HAP-1 (cell line): Measurements from ENCODE around the gene ADAM29.
"Not testable (repeated sequence)": the region's sequence is repeated elsewhere in the genome, so short reads cannot be mapped to it uniquely, and the experiment has no call there.

Source experiments
- DNase-seq, 2 experiments: peaks; one replicate each; pipeline ENCODE4 v3.0.0-alpha.2; 2016 to 2020; ENCODE audit warnings: low spot score in 2 of 2
- H3K27me3 ChIP-seq: fragments of 250-450 bp; sonication (Bioruptor Pico); 2 replicates; pipeline ENCODE4 v1.5.1; 2020; ENCODE audit warnings: low read depth, mild to moderate bottlenecking, moderate library complexity
- H3K36me3 ChIP-seq: fragments of 250-450 bp; sonication (Bioruptor Pico); replicated peaks from 2 replicates; pipeline ENCODE4 v1.5.1; 2020; ENCODE audit warnings: mild to moderate bottlenecking
- H3K4me1 ChIP-seq: fragments of 250-450 bp; sonication (Bioruptor Pico); 2 replicates; pipeline ENCODE4 v1.5.1; 2020; ENCODE audit warnings: mild to moderate bottlenecking
- H3K4me3 ChIP-seq: fragments of 250-450 bp; sonication (Bioruptor Pico); 2 replicates; pipeline ENCODE4 v1.5.1; 2020; ENCODE audit warnings: mild to moderate bottlenecking, moderate library complexity
- H3K9me3 ChIP-seq: fragments of 250-450 bp; sonication (Bioruptor Pico); 2 replicates; pipeline ENCODE4 v1.5.1; 2020; ENCODE audit warnings: mild to moderate bottlenecking, moderate library complexity
- in situ Hi-C: fragments of 300-500 bp; cut with MboI; formaldehyde crosslinking; loops from 3 replicates; pipeline ENCODE4 v1.14.3; 2020; ENCODE audit warnings: low sequenced_read_pairs, inconsistent platforms, mixed read lengths

ADAM29 gene

DNA sequence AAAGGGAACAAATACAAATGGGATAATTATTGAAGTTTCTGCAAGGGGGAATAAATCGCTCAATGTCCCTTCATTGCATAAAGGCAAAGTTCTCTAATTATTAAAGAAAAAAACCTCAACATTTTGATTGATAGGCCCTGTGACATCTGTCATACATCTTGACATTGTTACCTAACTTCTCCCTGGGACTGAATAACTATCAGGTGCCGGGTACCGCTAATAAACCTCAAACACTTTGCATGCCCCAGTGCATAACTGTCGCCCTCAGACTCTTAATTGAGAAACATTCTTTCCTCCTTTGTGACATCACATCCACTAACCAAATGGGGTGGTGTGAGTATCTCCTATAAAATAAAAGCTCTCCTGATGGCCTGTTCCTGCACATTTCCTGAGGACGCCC lies at the start of gene ADAM29:
Gene ADAM29 (plus strand): TSS at position 301 of the 400 bp plus-strand sequence. CDS start 57,168 bp downstream, outside the sequence.
- in situ Hi-C loops: no loop called here
- no peak for DNase-seq
- Histone ChIP-seq H3K27me3 (no peaks in the 10 kb centered on the region; the same call in 1 of the 2 replicates), H3K4me1 (no peaks in the 10 kb centered on the region), H3K9me3 (no peaks in the 10 kb centered on the region), H3K36me3 (no peaks in the 10 kb centered on the region), H3K4me3 (no peak within 1 kb of the TSS)

GRCh38 chr4:174869339-174869738 lies 48.8 kb upstream of the ADAM29 start:
- no peaks in the 10 kb centered on the region for H3K27me3 ChIP-seq
- H3K4me1 ChIP-seq: no peaks in the 10 kb centered on the region
- no peaks in the 10 kb centered on the region for H3K36me3 ChIP-seq
- in situ Hi-C loops: no loop called here
- no peak overlapping the region for H3K4me3 ChIP-seq
- no peak for DNase-seq
- H3K9me3 ChIP-seq: no peaks in the 10 kb centered on the region

- H3K27me3 ChIP-seq: no peaks in the 10 kb centered on the region
- no peak for DNase-seq
- no peak overlapping the region for H3K4me3 ChIP-seq
- H3K4me1 ChIP-seq: no peaks in the 10 kb centered on the region
- H3K9me3 ChIP-seq: no peaks in the 10 kb centered on the region
- in situ Hi-C loops: no loop called here
- H3K36me3 ChIP-seq: no peaks in the 10 kb centered on the region
These were observed 47.8 kb upstream of the ADAM29 start for GRCh38 chr4:174870311-174870710.

- H3K9me3 ChIP-seq: no peaks in the 10 kb centered on the region
- H3K4me3 ChIP-seq: no peak overlapping the region
- H3K36me3 ChIP-seq: no peaks in the 10 kb centered on the region
- DNase-seq: no peak
- H3K4me1 ChIP-seq: no peaks in the 10 kb centered on the region
- no peaks in the 10 kb centered on the region for H3K27me3 ChIP-seq
- in situ Hi-C loops: no loop called here
These were observed 46.8 kb upstream of the ADAM29 start for GRCh38 chr4:174871407-174871806.

DNA sequence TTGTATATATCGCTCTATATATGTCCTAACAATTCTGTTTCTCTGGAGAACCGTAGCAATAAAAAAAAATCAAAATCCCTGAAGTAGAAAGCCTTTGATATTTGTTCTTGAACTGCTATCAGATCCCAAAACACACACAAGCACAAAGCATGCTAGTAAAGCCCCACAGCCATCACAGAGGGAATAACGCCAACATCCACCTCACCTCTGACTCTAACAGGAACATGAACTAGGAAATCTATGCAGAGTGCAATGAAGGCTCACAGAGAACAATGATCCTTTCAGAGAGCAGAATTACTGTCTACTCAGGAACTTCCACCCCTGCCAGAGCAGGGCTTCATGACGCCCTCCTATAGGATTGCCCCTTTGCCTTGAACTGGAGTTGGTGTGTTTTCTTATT lies 45.0 kb upstream of the ADAM29 start:
- in situ Hi-C loops, H3K36me3 ChIP-seq, H3K9me3 ChIP-seq, H3K27me3 ChIP-seq, H3K4me1 ChIP-seq, DNase-seq, H3K4me3 ChIP-seq: not testable (repeated sequence)

GRCh38 chr4:174873931-174874330 lies 44.2 kb upstream of the ADAM29 start:
- H3K4me3 ChIP-seq: no peak overlapping the region
- in situ Hi-C loops: no loop called here
- no peaks in the 10 kb centered on the region for H3K36me3 ChIP-seq
- no peaks in the 10 kb centered on the region for H3K27me3 ChIP-seq
- DNase-seq: peak in 1 of 2 experiments; percentile 12
- no peaks in the 10 kb centered on the region for H3K9me3 ChIP-seq
- no peaks in the 10 kb centered on the region for H3K4me1 ChIP-seq

- Histone ChIP-seq H3K36me3 (no peaks in the 10 kb centered on the region), H3K27me3 (no peaks in the 10 kb centered on the region), H3K4me1 (no peaks in the 10 kb centered on the region), H3K9me3 (no peaks in the 10 kb centered on the region), H3K4me3 (no peak overlapping the region)
- in situ Hi-C loops: no loop called here
- DNase-seq: no peak
These were observed 43.3 kb upstream of the ADAM29 start for GRCh38 chr4:174874898-174875297.

- Histone ChIP-seq H3K27me3 (no peaks in the 10 kb centered on the region), H3K36me3 (no peaks in the 10 kb centered on the region), H3K4me1 (no peaks in the 10 kb centered on the region; the same call in 1 of the 2 replicates), H3K9me3 (no peaks in the 10 kb centered on the region), H3K4me3 (no peak overlapping the region)
- in situ Hi-C loops: no loop called here
- no peak for DNase-seq
These were observed 38.2 kb upstream of the ADAM29 start for GRCh38 chr4:174880001-174880400.

DNA sequence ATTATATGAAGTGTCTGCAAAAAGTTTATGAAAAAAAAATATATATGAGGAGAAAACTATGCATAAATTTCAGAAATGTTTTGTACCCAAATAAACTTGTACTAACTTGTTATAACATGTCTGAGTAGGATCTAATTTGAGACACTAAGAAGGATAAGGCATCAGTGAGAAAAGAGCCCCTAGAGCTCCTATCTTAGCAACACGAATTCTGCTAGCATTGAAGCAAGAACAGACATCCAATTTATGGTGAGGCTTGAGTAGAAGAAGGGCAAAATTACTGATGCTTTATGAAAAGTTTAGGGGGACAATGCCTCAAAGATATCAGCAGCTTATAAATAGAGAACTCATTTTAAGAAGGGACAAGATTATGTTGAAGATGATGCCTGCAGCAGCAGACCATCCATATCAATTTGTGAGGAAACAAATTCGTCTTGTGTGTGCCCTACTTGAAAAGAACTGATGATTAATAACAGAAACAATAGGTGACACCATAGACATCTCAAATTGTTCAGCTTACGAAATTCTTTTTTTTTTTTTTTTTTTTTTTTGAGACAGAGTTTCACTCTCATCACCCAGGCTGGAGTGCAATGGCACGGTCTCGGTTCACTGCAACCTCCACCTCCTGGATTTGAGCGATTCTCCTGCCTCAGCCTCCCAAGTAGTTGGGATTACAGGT lies 35.7 kb upstream of the ADAM29 start:
- no peak overlapping the region for H3K4me3 ChIP-seq
- H3K36me3 ChIP-seq: no peaks in the 10 kb centered on the region
- in situ Hi-C loops: no loop called here
- no peaks in the 10 kb centered on the region; the same call in 1 of the 2 replicates for H3K4me1 ChIP-seq
- no peaks in the 10 kb centered on the region for H3K27me3 ChIP-seq
- no peaks in the 10 kb centered on the region for H3K9me3 ChIP-seq
- no peak for DNase-seq

GRCh38 chr4:174907508-174907907 lies 10.7 kb upstream of the ADAM29 start:
- H3K36me3 ChIP-seq: no peaks in the 10 kb centered on the region
- no peaks in the 10 kb centered on the region for H3K9me3 ChIP-seq
- H3K27me3 ChIP-seq: no peaks in the 10 kb centered on the region
- no peak for DNase-seq
- in situ Hi-C loops: no loop called here
- H3K4me3 ChIP-seq: no peak overlapping the region
- no peaks in the 10 kb centered on the region for H3K4me1 ChIP-seq

GRCh38 chr4:174910271-174910670 lies 7.9 kb upstream of the ADAM29 start:
- in situ Hi-C loops: no loop called here
- Histone ChIP-seq H3K36me3 (no peaks in the 10 kb centered on the region), H3K4me3 (no peak overlapping the region), H3K27me3 (no peaks in the 10 kb centered on the region), H3K4me1 (no peaks in the 10 kb centered on the region), H3K9me3 (no peaks in the 10 kb centered on the region)
- no peak for DNase-seq

DNA sequence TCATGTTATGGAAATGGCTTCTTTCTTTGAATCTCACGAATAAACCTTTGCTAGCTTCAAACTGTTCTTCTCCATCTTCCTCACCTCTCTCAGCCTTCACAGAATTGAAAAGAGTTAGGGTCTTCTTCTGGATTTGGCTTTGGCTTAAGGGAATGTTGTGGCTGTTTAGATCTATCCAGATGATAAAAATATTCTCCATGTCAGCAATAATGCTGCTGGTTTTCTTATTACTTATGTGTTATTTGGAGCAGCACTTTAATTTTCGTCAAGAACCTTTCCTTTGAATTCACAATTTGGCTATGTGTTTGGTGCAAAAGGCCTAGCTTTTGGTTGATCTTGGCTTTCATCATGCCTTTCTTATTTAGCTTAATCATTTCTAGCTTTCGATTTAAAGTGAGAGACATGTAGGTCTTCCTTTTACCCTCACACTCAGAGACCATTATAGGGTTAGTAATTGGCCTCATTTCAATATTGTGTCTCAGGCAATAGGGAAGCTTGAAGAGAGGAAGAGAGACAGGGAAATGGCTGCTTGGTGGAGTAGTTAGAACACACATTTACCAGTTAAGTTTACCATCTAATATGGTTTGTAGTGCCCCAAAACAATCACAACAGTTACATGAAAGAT lies 5.1 kb upstream of the ADAM29 start:
- H3K9me3 ChIP-seq: no peaks in the 10 kb centered on the region
- in situ Hi-C loops: no loop called here
- H3K4me3 ChIP-seq: no peak overlapping the region
- H3K27me3 ChIP-seq: no peaks in the 10 kb centered on the region; the same call in 1 of the 2 replicates
- H3K36me3 ChIP-seq: no peaks in the 10 kb centered on the region
- no peak for DNase-seq
- no peaks in the 10 kb centered on the region for H3K4me1 ChIP-seq

DNA sequence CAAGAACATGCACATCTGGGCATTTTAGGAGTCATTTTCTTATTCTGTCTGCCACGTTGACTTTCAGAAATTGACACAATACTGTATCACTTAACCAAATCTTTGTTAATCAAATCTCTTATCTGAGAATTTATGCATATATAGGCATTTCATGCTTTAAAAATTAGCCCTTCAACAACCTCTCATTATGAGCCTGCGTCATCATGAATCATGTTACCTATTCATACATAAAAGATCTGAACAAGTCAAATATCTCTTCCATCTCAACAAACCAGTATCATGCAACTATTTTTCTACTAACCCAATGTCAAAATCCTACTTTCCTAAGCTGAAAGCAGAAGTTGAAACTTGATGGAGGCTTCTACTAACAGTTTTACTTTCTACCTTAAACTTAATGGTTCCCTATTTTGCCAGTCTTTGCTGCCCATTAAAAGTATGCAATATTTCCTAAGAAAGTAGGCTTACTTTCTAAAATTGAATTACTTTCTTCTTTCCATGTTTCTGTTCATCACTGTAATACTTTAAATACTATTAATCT lies 1.8 kb downstream of the ADAM29 start:
- DNase-seq: no peak
- H3K4me1 ChIP-seq: no peaks in the 10 kb centered on the region
- H3K27me3 ChIP-seq: no peaks in the 10 kb centered on the region; the same call in 1 of the 2 replicates
- H3K36me3 ChIP-seq: no peaks in the 10 kb centered on the region
- no peak overlapping the region for H3K4me3 ChIP-seq
- no peaks in the 10 kb centered on the region for H3K9me3 ChIP-seq
- in situ Hi-C loops: no loop called here

- Histone ChIP-seq H3K36me3 (no peaks in the 10 kb centered on the region), H3K4me3 (no peak overlapping the region), H3K9me3 (no peaks in the 10 kb centered on the region), H3K27me3 (no peaks in the 10 kb centered on the region), H3K4me1 (no peaks in the 10 kb centered on the region)
- no peak for DNase-seq
- in situ Hi-C loops: no loop called here
These were observed 8.8 kb downstream of the ADAM29 start for GRCh38 chr4:174926958-174927357.
